IMR-90 (cell line): Measurements from ENCODE around the gene LRP1-AS. TPM values are rescaled to one million over a fixed set of nuclear protein-coding genes. Genes with fewer than 3 reads are reported as not detected.

Source experiments
- ATAC-seq: fragments of 200-7000 bp; cut with Tn5 transposase; 2 replicates; pipeline ENCODE4 v1.9.1; 2020; ENCODE audit warnings: low read depth, mild to moderate bottlenecking, moderate library complexity
- BruUV-seq: library from RNA; stranded (reverse); fragments of 400-500 nt; replicated peaks from 2 replicates; lab custom pipeline; 2021; lab: Mats Ljungman, UMichigan
- CTCF ChIA-PET: fragments of 300-600 bp; formaldehyde crosslinking; extraction: SDS; loops from one replicate; lab custom pipeline; 2021; ENCODE audit warnings: antibody characterized with exemption; lab: Yijun Ruan, JAX
- POLR2A ChIA-PET: fragments of 300-600 bp; sonication (Branson Sonifier 250); formaldehyde crosslinking; loops from one replicate; lab custom pipeline; 2022; ENCODE audit warnings: antibody characterized with exemption; ENCODE audit not compliant: unreplicated experiment; lab: Charles Lee
- DNase-seq: peaks from one replicate; pipeline ENCODE4 v3.0.0; 2013
- H2AFZ ChIP-seq: replicated peaks from 2 replicates; pipeline ENCODE3; 2013; ENCODE audit warnings: low read length, mild to moderate bottlenecking; ENCODE audit not compliant: poor library complexity
- H2AK5ac ChIP-seq: 2 replicates; pipeline ENCODE4 v1.6.1; 2013; ENCODE audit warnings: low read depth, low read length, inconsistent platforms
- H2AK9ac ChIP-seq: replicated peaks from 2 replicates; pipeline ENCODE3; 2013; ENCODE audit warnings: mild to moderate bottlenecking, low read depth, low read length, moderate library complexity; ENCODE audit not compliant: poor library complexity
- H2BK120ac ChIP-seq: 2 replicates; pipeline ENCODE4 v1.6.1; 2013; ENCODE audit warnings: low read depth, low read length, inconsistent platforms
- H2BK15ac ChIP-seq: 3 replicates; pipeline ENCODE4 v1.6.1; 2013; ENCODE audit warnings: low read depth, low read length, inconsistent platforms
- H2BK20ac ChIP-seq: 2 replicates; pipeline ENCODE4 v1.6.1; 2013; ENCODE audit warnings: low read depth, mild to moderate bottlenecking, inconsistent platforms, low read length, moderate library complexity
- H2BK5ac ChIP-seq: 2 replicates; pipeline ENCODE4 v1.6.1; 2013; ENCODE audit warnings: mild to moderate bottlenecking, low read depth, low read length, inconsistent platforms; ENCODE audit not compliant: poor library complexity, severe bottlenecking
- H3K14ac ChIP-seq: replicated peaks from 2 replicates; pipeline ENCODE4 v1.6.1; 2013; ENCODE audit warnings: low read depth, low read length, inconsistent platforms
- H3K18ac ChIP-seq: 2 replicates; pipeline ENCODE4 v1.6.1; 2013; ENCODE audit warnings: low read depth, low read length, control low read depth
- H3K23ac ChIP-seq: 2 replicates; pipeline ENCODE4 v1.6.1; 2013; ENCODE audit warnings: low read depth, low read length, inconsistent platforms
- H3K27ac ChIP-seq: 2 replicates; pipeline ENCODE4 v1.5.1; 2013; ENCODE audit warnings: mild to moderate bottlenecking, control low read depth, low read length; ENCODE audit not compliant: insufficient read depth
- H3K27me3 ChIP-seq: 2 replicates; pipeline ENCODE4 v1.6.1; 2013; ENCODE audit warnings: low read length; ENCODE audit not compliant: control insufficient read depth, insufficient read depth
- H3K36me3 ChIP-seq: 2 replicates; pipeline ENCODE4 v1.6.1; 2013; ENCODE audit warnings: low read length, mixed read lengths; ENCODE audit not compliant: control insufficient read depth, insufficient read depth
- H3K4ac ChIP-seq: 2 replicates; pipeline ENCODE4 v1.6.1; 2013; ENCODE audit warnings: low read depth, low read length, inconsistent platforms
- H3K4me1 ChIP-seq: 2 replicates; pipeline ENCODE4 v1.6.1; 2013; ENCODE audit warnings: low read length, mixed read lengths; ENCODE audit not compliant: control insufficient read depth, insufficient read depth
- H3K4me2 ChIP-seq: 2 replicates; pipeline ENCODE4 v1.6.1; 2013; ENCODE audit warnings: low read depth, mild to moderate bottlenecking, control low read depth, low read length, moderate library complexity
- H3K4me3 ChIP-seq: 2 replicates; pipeline ENCODE4 v1.5.1; 2013; ENCODE audit warnings: low read depth, mild to moderate bottlenecking, control low read depth, low read length, moderate library complexity; ENCODE audit not compliant: insufficient read depth
- H3K56ac ChIP-seq: 2 replicates; pipeline ENCODE4 v1.6.1; 2013; ENCODE audit warnings: low read length, inconsistent platforms; ENCODE audit not compliant: insufficient read depth; ENCODE audit errors: extremely low read depth
- H3K79me1 ChIP-seq, 2 experiments: 2 replicates each; pipeline ENCODE4 v1.6.1; 2013; ENCODE audit warnings: low read length in 2 of 2, inconsistent platforms in 1 of 2, low read depth in 1 of 2
- H3K9ac ChIP-seq: 2 replicates; pipeline ENCODE4 v1.6.1; 2013; ENCODE audit warnings: low read depth, low read length, control low read depth
- H3K9me1 ChIP-seq: 2 replicates; pipeline ENCODE4 v1.6.1; 2013; ENCODE audit warnings: low read length, inconsistent platforms; ENCODE audit not compliant: insufficient read depth
- H3K9me3 ChIP-seq: 2 replicates; pipeline ENCODE4 v1.6.1; 2013; ENCODE audit warnings: low read length; ENCODE audit not compliant: control insufficient read depth, insufficient read depth
- H4K20me1 ChIP-seq: 2 replicates; pipeline ENCODE4 v1.6.1; 2013; ENCODE audit warnings: low read length, inconsistent platforms; ENCODE audit not compliant: insufficient read depth
- H4K5ac ChIP-seq: 2 replicates; pipeline ENCODE4 v1.6.1; 2013; ENCODE audit warnings: mild to moderate bottlenecking, low read depth, low read length, control low read depth
- H4K8ac ChIP-seq, 2 experiments: 2 replicates each; pipeline ENCODE4 v1.6.1; 2013; ENCODE audit warnings: low read depth in 2 of 2, low read length in 2 of 2, control low read depth in 1 of 2, inconsistent platforms in 1 of 2
- H4K91ac ChIP-seq: 2 replicates; pipeline ENCODE4 v1.6.1; 2013; ENCODE audit warnings: low read depth, low read length, inconsistent platforms; ENCODE audit not compliant: insufficient read depth
- CEBPB ChIP-seq: IDR thresholded peaks from 2 replicates; pipeline ENCODE4 v1.6.1; 2012; ENCODE audit warnings: low read depth, low read length, improper control_type of control experiment
- ELK1 ChIP-seq: fragments of 150-350 bp; IDR thresholded peaks from 2 replicates; pipeline ENCODE4 v1.6.1; 2016; ENCODE audit warnings: low read depth, mild to moderate bottlenecking, low read length, moderate library complexity, borderline replicate concordance
- FOS ChIP-seq: fragments of 150-350 bp; IDR thresholded peaks from 2 replicates; pipeline ENCODE4 v1.6.1; 2016; ENCODE audit warnings: low read depth, low read length
- POLR2A ChIP-seq: IDR thresholded peaks from 2 replicates; pipeline ENCODE4 v1.6.1; 2012; ENCODE audit warnings: mild to moderate bottlenecking, low read depth, low read length
- RCOR1 ChIP-seq: IDR thresholded peaks from 2 replicates; pipeline ENCODE4 v1.6.1; 2012; ENCODE audit warnings: mild to moderate bottlenecking, low read length, improper control_type of control experiment; ENCODE audit not compliant: insufficient replicate concordance
- RFX5 ChIP-seq: IDR thresholded peaks from 2 replicates; pipeline ENCODE4 v1.8.0; 2012; ENCODE audit warnings: low read depth, mild to moderate bottlenecking, low read length, moderate library complexity
- WGBS, 2 experiments: methylation state at CpG; one replicate each; pipeline versions ENCODE4 v1.1.5 to v1.1.7; 2013; ENCODE audit warnings: missing lambda C conversion rate in 2 of 2; ENCODE audit not compliant: insufficient read length in 1 of 2; ENCODE audit errors: extremely low coverage in 2 of 2; 5-methylcytosine and 5-hydroxymethylcytosine counted together
- dilution Hi-C: fragments of 300-500 bp; cut with HindIII; formaldehyde crosslinking; loops from one replicate; pipeline ENCODE4 v1.14.3; 2018; ENCODE audit warnings: low sequenced_read_pairs; ENCODE audit not compliant: unreplicated experiment
- in situ Hi-C: fragments of 300-500 bp; cut with MboI; formaldehyde crosslinking; loops from 3 replicates; pipeline ENCODE4 v1.14.3; 2019; ENCODE audit warnings: low sequenced_read_pairs, inconsistent platforms, mixed read lengths
- intact Hi-C: fragments of 100-400 bp; cut with micrococcal nuclease; formaldehyde crosslinking; loops from 2 replicates; pipeline ENCODE4 v1.10.0; 2022
- polyA plus RNA-seq, 3 experiments: library from polyadenylated mRNA; depleted of rRNA; stranded (reverse); fragments of >200 nt; gene quantifications; 2 replicates each; pipeline ENCODE4 v1.2.3, GENCODE V29; 2012; ENCODE audit warnings: low replicate concordance in 1 of 3
- total RNA-seq: library from RNA; depleted of rRNA; stranded (reverse); fragments of >200 nt; gene quantifications from 2 replicates; pipeline ENCODE4 v1.2.3, GENCODE V29; 2012

Gene LRP1-AS
- total and polyA plus RNA-seq, 2 of the 4 experiments (the other 2 are of a cell fraction) = not detected

GRCh38 chr12:57096099-57096572 lies 51.3 kb downstream of the LRP1-AS start:
- H3K27me3 ChIP-seq = no peaks in the 10 kb centered on the region
- 0 out of 2 replicates have a peak overlapping the region, but pooled peaks have one; percentile 18 for H2BK20ac ChIP-seq
- H3K9me1 ChIP-seq = peaks cover 8% of the 10 kb centered on the region; the same call in 1 of the 2 replicates
- H4K20me1 ChIP-seq = peaks cover 48% of the 10 kb centered on the region
- CTCF ChIA-PET = interaction anchor here (0.5 kb wide), 1 partner anchor 16 kb away, joined by 3 read pairs; no protein-coding TSS in a partner anchor
- DNase-seq (no peak), ATAC-seq (peak; percentile 1; the same call in 1 of the 2 replicates)
- no peak overlapping the region for H2BK15ac ChIP-seq
- dilution Hi-C loops (no loop called here), intact Hi-C loops (no loop called here), in situ Hi-C loops (no loop called here)
- peak overlapping the region; percentile 82 for H2AK9ac ChIP-seq
- H3K4me2 ChIP-seq = no peak overlapping the region
- H4K91ac ChIP-seq = no peak overlapping the region
- WGBS, 2 experiments = no CpG with 5 or more reads among the region's 6 CpGs
- no peak overlapping the region for H3K4me3 ChIP-seq
- H3K18ac ChIP-seq = no peak overlapping the region
- BruUV-seq = TSS peak; percentile 86
- H3K4me1 ChIP-seq = peaks cover 37% of the 10 kb centered on the region
- H3K27ac ChIP-seq = peak overlapping the region; percentile 23; the same call in 1 of the 2 replicates
- H3K4ac ChIP-seq = peak overlapping the region; percentile 43
- H4K5ac ChIP-seq = no peak overlapping the region; the same call in 1 of the 2 replicates
- H3K14ac ChIP-seq = no peak overlapping the region
- H2BK5ac ChIP-seq = peak overlapping the region; percentile 80
- peaks cover 77% of the 10 kb centered on the region for H3K36me3 ChIP-seq
- no peak overlapping the region for H3K9ac ChIP-seq
- no peak overlapping the region for H3K56ac ChIP-seq
- peaks cover 13 to 62% of the 10 kb centered on the region in 2 experiments for H3K79me1 ChIP-seq
- POLR2A ChIA-PET = interaction anchor here (0.6 to 2.1 kb wide), 3 partner anchors 15 to 521 kb away, joined by 3 to 6 read pairs (median 5); partner anchors contain the start of gene STAT6
- peak overlapping the region; percentile 57; the same call in 1 of the 2 replicates for H2BK120ac ChIP-seq
- H4K8ac ChIP-seq = peak overlapping the region; percentile 22 to 38; a peak in 3 of 4 replicates
- no peak overlapping the region for H2AFZ ChIP-seq
- H2AK5ac ChIP-seq = peak overlapping the region; percentile 77; the same call in 1 of the 2 replicates
- H3K23ac ChIP-seq = no peak overlapping the region
- TF ChIP-seq RCOR1 (no peak), CEBPB (no peak), FOS (no peak), RFX5 (no peak), ELK1 (no peak), POLR2A (peak; percentile 9; the same call in 1 of the 2 replicates)
- H3K9me3 ChIP-seq = no peaks in the 10 kb centered on the region
